ENCODE data around the gene CLRN2.

GRCh38 chr4:17550549-17550948, 35.6 kb downstream of the CLRN2 start:
- TF ChIP-seq REST (IDR thresholded peaks at IDR 0.05; ENCODE audit: insufficient read depth in 1 of 2, low read depth in 2 of 2, low read length in 2 of 2): no peak
- no peak for TF ChIP-seq POLR2AphosphoS5 (IDR thresholded peaks at IDR 0.05; ENCODE audit: low read depth, low read length)
- TF ChIP-seq SIN3A (IDR thresholded peaks at IDR 0.05; ENCODE audit: borderline replicate concordance, insufficient read depth, low read length): no peak
- no peak for TF ChIP-seq TAF1 (IDR thresholded peaks at IDR 0.05; ENCODE audit: borderline replicate concordance, insufficient read depth, low read length)
- TF ChIP-seq FOXP2 (optimal IDR thresholded peaks at IDR 0.05; ENCODE audit: borderline replicate concordance, extremely low read depth, extremely low read length, insufficient read depth): no peak

Measured in PFSK-1 (cell line).